NB4 (cell line): Measurements from ENCODE around the gene SLIT1.

Source experiments
- MYC ChIP-seq: IDR thresholded peaks from 2 replicates; pipeline ENCODE4 v1.6.1; 2011; ENCODE audit warnings: low read depth, low read length
- POLR2A ChIP-seq: IDR thresholded peaks from 2 replicates; pipeline ENCODE4 v1.6.1; 2011; ENCODE audit warnings: mild to moderate bottlenecking; ENCODE audit not compliant: insufficient read length; ENCODE audit errors: extremely low read depth
- TF ChIP-seq, protein P1 (sequence below): IDR thresholded peaks from one replicate; pipeline ENCODE4 v1.5.1; 2012; ENCODE audit warnings: low read depth, low read length

DNA sequence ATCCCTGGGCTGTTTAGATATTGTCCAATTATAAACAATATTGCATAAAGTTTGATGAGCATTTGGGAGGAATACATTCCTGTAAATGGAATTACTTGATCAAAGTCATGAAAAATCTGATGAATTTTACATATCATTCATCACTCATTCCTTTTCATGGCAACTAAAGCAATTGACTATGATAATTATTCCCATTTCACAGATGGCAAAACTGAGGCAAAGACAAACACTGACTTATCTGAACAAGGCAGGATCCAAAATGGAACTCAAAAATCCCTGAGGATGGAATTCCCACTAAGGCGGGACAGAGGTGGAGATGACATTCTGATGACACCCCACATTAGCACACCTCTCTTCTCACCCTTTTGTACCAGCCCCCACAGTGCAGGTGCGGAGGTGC is 17.1 kb downstream of the SLIT1 start:
- TF ChIP-seq POLR2A, result no peak
- TF ChIP-seq, protein P1, sequence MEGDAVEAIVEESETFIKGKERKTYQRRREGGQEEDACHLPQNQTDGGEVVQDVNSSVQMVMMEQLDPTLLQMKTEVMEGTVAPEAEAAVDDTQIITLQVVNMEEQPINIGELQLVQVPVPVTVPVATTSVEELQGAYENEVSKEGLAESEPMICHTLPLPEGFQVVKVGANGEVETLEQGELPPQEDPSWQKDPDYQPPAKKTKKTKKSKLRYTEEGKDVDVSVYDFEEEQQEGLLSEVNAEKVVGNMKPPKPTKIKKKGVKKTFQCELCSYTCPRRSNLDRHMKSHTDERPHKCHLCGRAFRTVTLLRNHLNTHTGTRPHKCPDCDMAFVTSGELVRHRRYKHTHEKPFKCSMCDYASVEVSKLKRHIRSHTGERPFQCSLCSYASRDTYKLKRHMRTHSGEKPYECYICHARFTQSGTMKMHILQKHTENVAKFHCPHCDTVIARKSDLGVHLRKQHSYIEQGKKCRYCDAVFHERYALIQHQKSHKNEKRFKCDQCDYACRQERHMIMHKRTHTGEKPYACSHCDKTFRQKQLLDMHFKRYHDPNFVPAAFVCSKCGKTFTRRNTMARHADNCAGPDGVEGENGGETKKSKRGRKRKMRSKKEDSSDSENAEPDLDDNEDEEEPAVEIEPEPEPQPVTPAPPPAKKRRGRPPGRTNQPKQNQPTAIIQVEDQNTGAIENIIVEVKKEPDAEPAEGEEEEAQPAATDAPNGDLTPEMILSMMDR, result no peak
- no peak for TF ChIP-seq MYC
